GM20000 (cell line): ENCODE data around the gene MDFIC.

ENCODE experiments used
- DNase-seq: peaks from one replicate; pipeline ENCODE4 v3.0.0; 2012; ENCODE audit warnings: low spot score
- CTCF ChIP-seq: IDR thresholded peaks from 2 replicates; pipeline ENCODE4 v1.5.1; 2012; ENCODE audit warnings: mild to moderate bottlenecking, control low read depth; ENCODE audit errors: extremely low read depth, missing control alignments

MDFIC gene

DNA sequence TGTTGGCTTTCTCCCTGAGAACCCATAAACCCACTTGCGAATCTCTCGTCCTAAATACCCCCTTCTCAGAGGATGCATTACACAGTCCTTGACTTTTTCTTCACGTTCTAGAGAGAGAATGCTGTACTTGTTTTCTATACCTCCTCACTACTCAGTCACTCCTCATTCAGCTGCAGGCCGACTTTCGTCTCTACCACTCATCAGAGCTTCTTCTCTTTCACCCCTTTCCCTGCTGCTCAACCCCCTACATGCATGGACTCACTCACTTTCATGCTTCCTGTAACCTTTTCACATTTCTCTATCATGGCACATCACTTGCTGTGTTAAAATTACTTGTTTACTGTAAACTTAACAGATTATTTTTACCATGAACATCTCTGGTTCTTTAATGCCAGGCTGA lies 19.8 kb downstream of the MDFIC start:
- no peak for DNase-seq
- no peak for TF ChIP-seq CTCF

- DNase-seq: no peak
- TF ChIP-seq CTCF: no peak
Observed at GRCh38 chr7:114942446-114943175, 20.7 kb downstream of the MDFIC start.

DNA sequence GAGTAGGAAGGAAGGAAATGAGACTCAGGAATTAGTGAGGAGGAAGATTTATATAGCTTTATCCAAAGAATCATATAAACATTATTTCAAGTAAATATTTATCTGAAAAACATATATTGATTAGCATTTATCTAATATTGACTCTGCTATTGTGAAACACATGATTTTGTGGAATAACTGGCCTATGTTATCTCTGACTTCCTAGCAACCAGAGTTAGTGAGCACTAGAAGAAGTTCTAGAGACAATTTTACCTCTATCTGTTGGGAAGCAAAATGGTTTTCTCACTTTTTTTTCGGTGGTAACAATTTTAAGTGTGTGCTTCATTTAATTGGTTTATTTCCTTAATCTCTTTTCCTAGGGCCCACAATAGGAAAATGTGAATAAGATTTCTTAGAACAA lies 21.6 kb downstream of the MDFIC start:
- TF ChIP-seq CTCF: no peak
- DNase-seq: no peak

- DNase-seq: no peak
- TF ChIP-seq CTCF: no peak
Observed at GRCh38 chr7:114943953-114944744, 22.3 kb downstream of the MDFIC start.

DNA sequence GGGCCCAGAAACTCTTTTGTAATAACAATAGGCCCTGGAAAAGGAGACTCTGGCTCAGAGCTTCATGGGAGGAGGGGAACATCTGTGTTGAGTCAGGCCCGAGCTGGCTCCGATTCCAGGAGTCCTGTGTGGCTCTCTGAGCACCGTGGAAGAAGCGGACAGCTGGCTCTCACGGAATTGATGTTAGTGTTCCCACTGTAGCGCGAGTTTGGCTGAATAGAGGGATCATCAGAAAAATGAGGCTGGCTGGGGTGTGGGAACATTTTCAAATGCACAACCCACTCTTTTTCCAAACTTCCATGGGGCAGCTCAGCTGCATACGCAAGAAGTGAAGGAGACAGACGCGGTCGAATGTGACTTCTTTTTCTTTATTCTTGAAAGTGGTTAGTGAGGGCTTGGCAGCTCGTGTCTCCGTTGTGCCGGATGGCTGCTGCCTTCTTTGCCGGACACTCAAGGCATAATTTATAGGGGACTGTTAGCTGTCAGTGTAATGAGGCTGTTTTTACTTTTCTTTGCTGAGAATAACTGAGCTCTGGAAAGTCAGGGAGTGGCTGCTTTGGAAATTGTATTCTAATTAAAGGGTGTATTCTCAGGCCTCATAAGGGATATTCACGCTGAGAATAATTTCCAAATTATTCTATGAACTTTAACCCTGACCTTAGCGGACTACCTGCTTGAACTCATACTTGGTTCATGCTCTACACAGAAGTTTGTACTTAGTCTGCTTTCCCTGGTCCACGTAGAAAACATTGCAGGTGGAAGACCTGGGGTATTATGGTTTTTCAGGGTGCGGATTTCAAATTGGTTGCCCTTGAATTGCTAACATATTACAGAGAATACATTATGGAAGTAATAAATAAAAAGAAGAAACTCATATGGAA lies 23.1 kb downstream of the MDFIC start:
- TF ChIP-seq CTCF: no peak
- no peak for DNase-seq

DNA sequence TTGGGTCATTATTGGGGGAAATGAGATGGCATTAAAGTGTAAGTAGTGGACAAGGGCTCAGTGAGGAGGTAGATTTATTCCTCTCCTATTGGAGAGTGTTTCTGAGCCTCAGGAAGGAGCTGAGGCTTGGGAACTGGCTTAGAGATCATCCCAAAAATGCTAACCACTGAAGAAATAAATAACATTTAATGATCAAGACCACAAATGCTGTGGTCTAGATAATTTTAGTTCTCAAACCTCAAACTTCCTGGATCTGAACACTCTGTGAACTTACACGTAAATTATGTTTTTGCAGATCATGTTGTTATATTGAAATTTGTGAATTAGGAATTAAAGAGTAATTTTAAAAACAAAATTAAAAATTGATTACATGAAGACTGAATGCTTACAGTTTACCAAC lies 27.3 kb downstream of the MDFIC start:
- no peak for TF ChIP-seq CTCF

More for the DNA sequence above, 27.3 kb downstream of the MDFIC start:
- DNase-seq: no peak
